ENCODE measurements around the gene UBL3.
A peak's percentile ranks its signal among the peaks of the same experiment; 100 is the strongest.

Gene UBL3

GRCh38 chr13:29849071-29849631 lies 1.3 kb downstream of the UBL3 start:
- Mint-ChIP-seq H3K4me1 (peaks cover 42% of the 10 kb centered on the region), H3K27ac (peak overlapping the region; percentile 90), H3K36me3 (peaks cover 5% of the 10 kb centered on the region), H3K27me3 (peaks cover 4% of the 10 kb centered on the region), H3K9me3 (no peaks in the 10 kb centered on the region), H3K4me3 (peak overlapping the region; percentile 87)
- DNase-seq = peak; percentile 33
- CTCF ChIA-PET = interaction anchor here (2.0 to 12.7 kb wide), 3 partner anchors 75 to 263 kb away, joined by 6 to 156 read pairs (median 12); no protein-coding TSS in a partner anchor

GRCh38 chr13:29847501-29847983 lies 2.9 kb downstream of the UBL3 start:
- no peaks in the 10 kb centered on the region for H3K9me3 Mint-ChIP-seq
- H3K27ac Mint-ChIP-seq = peak overlapping the region; percentile 80
- CTCF ChIA-PET = interaction anchor here (0.9 to 12.7 kb wide), 4 partner anchors 13 to 265 kb away, joined by 4 to 156 read pairs (median 8); no protein-coding TSS in a partner anchor
- peaks cover 5% of the 10 kb centered on the region for H3K36me3 Mint-ChIP-seq
- DNase-seq = peak; percentile 28
- H3K27me3 Mint-ChIP-seq = peaks cover 4% of the 10 kb centered on the region
- peak overlapping the region; percentile 82 for H3K4me3 Mint-ChIP-seq
- H3K4me1 Mint-ChIP-seq = peaks cover 35% of the 10 kb centered on the region

- DNase-seq = no peak
- Mint-ChIP-seq H3K4me3 (peak overlapping the region; percentile 82), H3K27me3 (peaks cover 4% of the 10 kb centered on the region), H3K4me1 (peaks cover 34% of the 10 kb centered on the region), H3K27ac (no peak overlapping the region), H3K36me3 (peaks cover 5% of the 10 kb centered on the region), H3K9me3 (no peaks in the 10 kb centered on the region)
- CTCF ChIA-PET = interaction anchor here (0.9 to 12.7 kb wide), 7 partner anchors 12 to 1198 kb away, joined by 3 to 156 read pairs (median 5); no protein-coding TSS in a partner anchor
Observed at GRCh38 chr13:29846475-29847256, 3.8 kb downstream of the UBL3 start.

- no peak for DNase-seq
- Mint-ChIP-seq H3K9me3 (no peaks in the 10 kb centered on the region), H3K4me1 (peaks cover 33% of the 10 kb centered on the region), H3K27me3 (peaks cover 4% of the 10 kb centered on the region), H3K27ac (no peak overlapping the region), H3K4me3 (no peak overlapping the region), H3K36me3 (peaks cover 5% of the 10 kb centered on the region)
- CTCF ChIA-PET = interaction anchor here (0.7 to 12.7 kb wide), 7 partner anchors 17 to 1199 kb away, joined by 3 to 156 read pairs (median 4); no protein-coding TSS in a partner anchor
Observed at GRCh38 chr13:29845440-29846056, 4.9 kb downstream of the UBL3 start.

- Mint-ChIP-seq H3K4me3 (no peak overlapping the region), H3K9me3 (no peaks in the 10 kb centered on the region), H3K4me1 (peaks cover 33% of the 10 kb centered on the region), H3K27ac (no peak overlapping the region), H3K27me3 (no peaks in the 10 kb centered on the region), H3K36me3 (peaks cover 5% of the 10 kb centered on the region)
- DNase-seq = no peak
- CTCF ChIA-PET = interaction anchor here (1.8 to 12.7 kb wide), 3 partner anchors 73 to 268 kb away, joined by 9 to 156 read pairs (median 9); no protein-coding TSS in a partner anchor
Observed at GRCh38 chr13:29844441-29844840, 6.0 kb downstream of the UBL3 start.

GRCh38 chr13:29840585-29840984 lies 9.8 kb downstream of the UBL3 start:
- H3K4me3 Mint-ChIP-seq = no peak overlapping the region
- no peaks in the 10 kb centered on the region for H3K36me3 Mint-ChIP-seq
- no peak for DNase-seq
- no peaks in the 10 kb centered on the region for H3K9me3 Mint-ChIP-seq
- H3K27me3 Mint-ChIP-seq = no peaks in the 10 kb centered on the region
- CTCF ChIA-PET = interaction anchor here (12.7 kb wide), 1 partner anchor 272 kb away, joined by 156 read pairs; no protein-coding TSS in a partner anchor
- no peak overlapping the region for H3K27ac Mint-ChIP-seq
- H3K4me1 Mint-ChIP-seq = peaks cover 14% of the 10 kb centered on the region

GRCh38 chr13:29835280-29836061 lies 14.9 kb downstream of the UBL3 start:
- Mint-ChIP-seq H3K27me3 (no peaks in the 10 kb centered on the region), H3K4me3 (no peak overlapping the region), H3K9me3 (no peaks in the 10 kb centered on the region), H3K4me1 (peaks cover 3% of the 10 kb centered on the region), H3K36me3 (no peaks in the 10 kb centered on the region), H3K27ac (no peak overlapping the region)
- DNase-seq = no peak
- CTCF ChIA-PET = interaction anchor here (1.0 to 1.8 kb wide), 2 partner anchors 8 to 12 kb away, joined by 3 to 5 read pairs; no protein-coding TSS in a partner anchor

- Mint-ChIP-seq H3K4me1 (peaks cover under 1% of the 10 kb centered on the region), H3K27me3 (no peaks in the 10 kb centered on the region), H3K36me3 (no peaks in the 10 kb centered on the region), H3K4me3 (no peak overlapping the region), H3K27ac (no peak overlapping the region), H3K9me3 (peaks cover 2% of the 10 kb centered on the region)
- DNase-seq = no peak
- CTCF ChIA-PET = no interaction called here
Observed at GRCh38 chr13:29832761-29833298, 17.6 kb downstream of the UBL3 start.

GRCh38 chr13:29830000-29830399 lies 20.4 kb downstream of the UBL3 start:
- CTCF ChIA-PET = interaction anchor here (1.2 kb wide), 1 partner anchor 282 kb away, joined by 3 read pairs; no protein-coding TSS in a partner anchor
- Mint-ChIP-seq H3K27me3 (no peaks in the 10 kb centered on the region), H3K4me3 (no peak overlapping the region), H3K9me3 (peaks cover 3% of the 10 kb centered on the region), H3K36me3 (no peaks in the 10 kb centered on the region), H3K27ac (no peak overlapping the region), H3K4me1 (no peaks in the 10 kb centered on the region)
- no peak for DNase-seq

GRCh38 chr13:29819143-29819542 lies 31.3 kb downstream of the UBL3 start:
- Mint-ChIP-seq H3K27me3 (no peaks in the 10 kb centered on the region), H3K9me3 (no peaks in the 10 kb centered on the region), H3K4me1 (peaks cover 19% of the 10 kb centered on the region), H3K36me3 (peaks cover 3% of the 10 kb centered on the region), H3K27ac (no peak overlapping the region), H3K4me3 (no peak overlapping the region)
- CTCF ChIA-PET = interaction anchor here (1.0 to 2.0 kb wide), 2 partner anchors 293 to 297 kb away, joined by 3 to 6 read pairs; no protein-coding TSS in a partner anchor
- DNase-seq = no peak

GRCh38 chr13:29817604-29818378 lies 32.6 kb downstream of the UBL3 start:
- Mint-ChIP-seq H3K9me3 (no peaks in the 10 kb centered on the region), H3K27ac (peak overlapping the region; percentile 35), H3K4me3 (no peak overlapping the region), H3K4me1 (peaks cover 19% of the 10 kb centered on the region), H3K27me3 (no peaks in the 10 kb centered on the region), H3K36me3 (peaks cover 3% of the 10 kb centered on the region)
- CTCF ChIA-PET = interaction anchor here (2.0 kb wide), 1 partner anchor 294 kb away, joined by 6 read pairs; no protein-coding TSS in a partner anchor
- DNase-seq = no peak

GRCh38 chr13:29816715-29817114 lies 33.7 kb downstream of the UBL3 start:
- CTCF ChIA-PET = no interaction called here
- no peaks in the 10 kb centered on the region for H3K9me3 Mint-ChIP-seq
- H3K27me3 Mint-ChIP-seq = no peaks in the 10 kb centered on the region
- no peak overlapping the region for H3K4me3 Mint-ChIP-seq
- DNase-seq = no peak
- no peak overlapping the region for H3K27ac Mint-ChIP-seq
- peaks cover 19% of the 10 kb centered on the region for H3K4me1 Mint-ChIP-seq
- H3K36me3 Mint-ChIP-seq = peaks cover 2% of the 10 kb centered on the region
